ENCODE measurements around the gene HERC2. TPM values are rescaled to one million over a fixed set of nuclear protein-coding genes. Genes with fewer than 3 reads are reported as not detected.

HERC2 gene
- total and polyA plus RNA-seq, 2 of the 13 experiments (the other 11 are each of a cell fraction or from before 2014, with no cell fraction given), result 17.6 to 24.8 TPM

GRCh38 chr15:28167042-28167441 lies 154.9 kb downstream of the HERC2 start:
- H3K79me2 ChIP-seq (ENCODE audit: insufficient read depth, low read length), result no peaks in the 10 kb centered on the region
- no TSS peak for BruUV-seq (replicated peaks)
- ChIA-PET CTCF (ENCODE audit: low intra/inter-chr PET ratio, low total read pairs) (no interaction called here), POLR2A (no interaction called here)
- no peak for TF ChIP-seq TERF1 (CRISPR knock-in tag; IDR thresholded peaks at IDR 0.05)
- TF ChIP-seq ZNF205 (CRISPR knock-in tag; IDR thresholded peaks at IDR 0.05), result no peak
- TF ChIP-seq SP4 (CRISPR knock-in tag; IDR thresholded peaks at IDR 0.05), result no peak
- no peak for TF ChIP-seq EED (CRISPR knock-in tag; IDR thresholded peaks at IDR 0.05)
- TF ChIP-seq ZNF629 (CRISPR knock-in tag; conservative IDR thresholded peaks at IDR 0.05), result no peak
- no peak for TF ChIP-seq ZNF788 (CRISPR knock-in tag; IDR thresholded peaks at IDR 0.05; ENCODE audit: borderline replicate concordance)
- no peak for TF ChIP-seq NR2C2 (CRISPR knock-in tag; IDR thresholded peaks at IDR 0.05; ENCODE audit: borderline replicate concordance)
- TF ChIP-seq CEBPB (IDR thresholded peaks at IDR 0.05; ENCODE audit: borderline replicate concordance, low read depth, low read length), result no peak
- no peak for TF ChIP-seq ZNF263 (CRISPR knock-in tag; IDR thresholded peaks at IDR 0.05)
- TF ChIP-seq STAT6 (CRISPR knock-in tag; IDR thresholded peaks at IDR 0.05; ENCODE audit: borderline replicate concordance), result no peak
- TF ChIP-seq NCOA1 (CRISPR knock-in tag; IDR thresholded peaks at IDR 0.05), result no peak
- no peak for TF ChIP-seq ZNF550 (CRISPR knock-in tag; IDR thresholded peaks at IDR 0.05; ENCODE audit: borderline replicate concordance)
- no peak for TF ChIP-seq ZNF251 (CRISPR knock-in tag; IDR thresholded peaks at IDR 0.05)
- no peak for TF ChIP-seq ZNF180 (CRISPR knock-in tag; IDR thresholded peaks at IDR 0.05; ENCODE audit: borderline replicate concordance, low read depth)
- no peak for TF ChIP-seq MEIS1 (CRISPR knock-in tag; IDR thresholded peaks at IDR 0.05; ENCODE audit: borderline replicate concordance)
- TF ChIP-seq GFI1 (CRISPR knock-in tag; IDR thresholded peaks at IDR 0.05; ENCODE audit: borderline replicate concordance), result no peak
- no peak for TF ChIP-seq DRAP1 (CRISPR knock-in tag; IDR thresholded peaks at IDR 0.05)
- H3K27me3 ChIP-seq (ENCODE audit: control insufficient read depth in 1 of 2, insufficient read depth in 2 of 2, low read length in 2 of 2), result no peaks in the 10 kb centered on the region
- no peaks in the 10 kb centered on the region for H4K20me1 ChIP-seq (ENCODE audit: insufficient read depth, low read length)
- WGBS (ENCODE audit: low lambda C conversion rate), result 87% methylated on average over 3 of the region's 3 CpGs
- no peaks in the 10 kb centered on the region for H3K9me3 ChIP-seq (ENCODE audit: low read length)
- no peak overlapping the region for H3K4me2 ChIP-seq (ENCODE audit: low read depth, low read length)
- FAIRE-seq (no peak), DNase-seq (ENCODE audit: low spot score) (no peak), ATAC-seq (no peak)
- H3K4me3 ChIP-seq (replicated peaks in 1 of 3; ENCODE audit: insufficient read depth in 1 of 3, low read depth in 2 of 3, low read length in 3 of 3), result no peak overlapping the region
- H3K27ac ChIP-seq (ENCODE audit: extremely low read length, insufficient read depth, low read length), result no peak overlapping the region
- H3K4me1 ChIP-seq (ENCODE audit: insufficient read depth, low read length), result no peaks in the 10 kb centered on the region
- H3K9ac ChIP-seq (ENCODE audit: insufficient read depth, low read depth, low read length), result no peak overlapping the region
- H2AFZ ChIP-seq (ENCODE audit: low read length), result no peak overlapping the region
- H3K36me3 ChIP-seq (replicated peaks in 1 of 2; ENCODE audit: control insufficient read depth in 1 of 2, insufficient read depth in 2 of 2, low read length in 2 of 2), result peaks cover 18 to 67% of the 10 kb centered on the region in 2 experiments; a peak in 4 of 5 replicates
- in situ Hi-C loops (cut with HindIII; ENCODE audit: extremely low pct_ligation_motif_present, low pct_unique_long_range_greater_than_20kb), result no loop called here
- intact Hi-C loops (cut with micrococcal nuclease; ENCODE audit: unreplicated experiment), result no loop called here

Data from HepG2 (cell line).